GM10847 (cell line): ENCODE results near the gene CCK.

Experiments
- POLR2A ChIP-seq: IDR thresholded peaks from 2 replicates; pipeline ENCODE4 v1.6.1; 2011; ENCODE audit not compliant: insufficient read length; ENCODE audit errors: extremely low read depth

The CCK gene

GRCh38 chr3:42275217-42275616, 9.2 kb upstream of the CCK start:
- TF ChIP-seq POLR2A, result no peak

- TF ChIP-seq POLR2A, result no peak
Observed at GRCh38 chr3:42274266-42274665, 8.3 kb upstream of the CCK start.

GRCh38 chr3:42273361-42273760, 7.4 kb upstream of the CCK start:
- TF ChIP-seq POLR2A, result no peak

- no peak for TF ChIP-seq POLR2A
Observed at GRCh38 chr3:42271786-42272185, 5.8 kb upstream of the CCK start.

- no peak for TF ChIP-seq POLR2A
Observed at GRCh38 chr3:42270561-42270960, 4.6 kb upstream of the CCK start.

GRCh38 chr3:42269647-42270046, 3.7 kb upstream of the CCK start:
- TF ChIP-seq POLR2A, result no peak

- TF ChIP-seq POLR2A, result no peak
Observed at GRCh38 chr3:42267878-42268277, 1.9 kb upstream of the CCK start.

- no peak for TF ChIP-seq POLR2A
Observed at GRCh38 chr3:42265059-42265991, 660 bp downstream of the CCK start.

GRCh38 chr3:42264399-42265058, 1.5 kb downstream of the CCK start:
- no peak for TF ChIP-seq POLR2A

GRCh38 chr3:42263354-42264346, 2.3 kb downstream of the CCK start:
- no peak for TF ChIP-seq POLR2A

GRCh38 chr3:42262525-42262924, 3.5 kb downstream of the CCK start:
- TF ChIP-seq POLR2A, result no peak

- no peak for TF ChIP-seq POLR2A
Observed at GRCh38 chr3:42257007-42257406, 9.0 kb downstream of the CCK start.

GRCh38 chr3:42256135-42256819, 9.7 kb downstream of the CCK start:
- TF ChIP-seq POLR2A, result no peak

GRCh38 chr3:42254566-42254965, 11.4 kb downstream of the CCK start:
- no peak for TF ChIP-seq POLR2A

GRCh38 chr3:42250761-42251160, 15.2 kb downstream of the CCK start:
- TF ChIP-seq POLR2A, result no peak
